Measurements from ENCODE around the gene CFAP20DC. TPM values are rescaled to one million over a fixed set of nuclear protein-coding genes. Genes with fewer than 3 reads are reported as not detected.

CFAP20DC gene
- total and polyA plus RNA-seq, 2 of the 4 experiments (the other 2 are of a cell fraction), result 1.2 to 1.6 TPM

DNA sequence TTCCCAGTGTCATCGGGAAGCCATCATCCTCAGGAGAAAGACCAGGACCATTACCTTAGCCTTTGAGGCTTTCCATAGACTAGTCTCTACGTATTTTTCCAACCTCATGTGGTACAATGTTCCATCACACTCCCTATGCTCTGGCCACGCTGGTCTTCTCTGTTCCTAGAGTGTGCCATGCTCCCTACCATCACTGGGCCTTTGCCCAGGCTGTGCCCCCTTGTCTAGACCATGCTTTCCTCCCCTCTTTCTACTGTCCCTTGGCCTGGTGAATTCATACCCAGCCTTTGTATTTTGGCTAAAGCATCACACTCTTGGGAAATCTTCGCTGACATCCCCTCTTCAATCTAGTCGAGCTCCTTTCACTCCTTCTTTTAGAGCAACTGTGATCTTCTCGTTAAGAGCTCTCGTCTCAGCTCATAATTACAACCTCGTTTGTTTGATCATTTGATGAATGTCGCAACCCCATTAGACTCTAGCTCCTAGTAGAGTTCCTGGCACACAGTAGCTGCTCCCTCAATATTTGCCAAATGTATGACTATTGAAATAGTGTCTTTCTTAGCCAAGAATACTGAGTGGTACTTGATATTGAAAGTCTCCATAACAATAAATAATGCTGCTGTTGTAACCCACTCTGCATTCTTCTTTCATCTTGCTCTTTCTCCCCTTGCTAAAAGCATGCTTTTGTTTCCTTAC lies 283.1 kb downstream of the CFAP20DC start:
- Histone ChIP-seq H2AK5ac (ENCODE audit: low read depth, low read length) (no peak overlapping the region), H3K9ac (ENCODE audit: low read depth, low read length) (no peak overlapping the region), H3K56ac (ENCODE audit: extremely low read depth, insufficient read depth, low read length) (no peak overlapping the region), H3K9me1 (ENCODE audit: insufficient read depth, low read length) (no peaks in the 10 kb centered on the region), H3K27me3 (ENCODE audit: control insufficient read depth, insufficient read depth, low read length) (no peaks in the 10 kb centered on the region), H3K4me2 (ENCODE audit: low read depth, low read length) (no peak overlapping the region), H3K14ac (replicated peaks; ENCODE audit: low read depth, low read length) (no peak overlapping the region), H3K27ac (ENCODE audit: insufficient read depth, low read length) (no peak overlapping the region), H4K91ac (ENCODE audit: insufficient read depth, low read depth, low read length) (no peak overlapping the region), H2AFZ (replicated peaks; ENCODE audit: low read length, poor library complexity) (no peak overlapping the region), H3K18ac (ENCODE audit: low read depth, low read length) (no peak overlapping the region), H2BK20ac (ENCODE audit: low read depth, low read length) (no peak overlapping the region), H2BK120ac (ENCODE audit: low read depth, low read length) (no peak overlapping the region), H4K5ac (ENCODE audit: low read depth, low read length) (no peak overlapping the region), H2AK9ac (replicated peaks; ENCODE audit: low read depth, low read length, poor library complexity) (no peak overlapping the region), H2BK15ac (ENCODE audit: low read depth, low read length) (no peak overlapping the region), H4K8ac (ENCODE audit: low read depth in 2 of 2, low read length in 2 of 2) (no peak overlapping the region), H4K20me1 (ENCODE audit: insufficient read depth, low read length) (no peaks in the 10 kb centered on the region), H3K4me1 (ENCODE audit: control insufficient read depth, insufficient read depth, low read length) (no peaks in the 10 kb centered on the region), H3K9me3 (ENCODE audit: control insufficient read depth, insufficient read depth, low read length) (0 out of 2 replicates have a peak, but pooled peaks cover 2% of the 10 kb centered on the region), H2BK5ac (ENCODE audit: low read depth, low read length, poor library complexity, severe bottlenecking) (no peak overlapping the region), H3K4me3 (ENCODE audit: insufficient read depth, low read depth, low read length) (no peak overlapping the region), H3K4ac (ENCODE audit: low read depth, low read length) (no peak overlapping the region), H3K79me1 (ENCODE audit: low read depth in 1 of 2, low read length in 2 of 2) (no peaks in the 10 kb centered on the region), H3K23ac (ENCODE audit: low read depth, low read length) (no peak overlapping the region), H3K36me3 (ENCODE audit: control insufficient read depth, insufficient read depth, low read length) (no peaks in the 10 kb centered on the region)
- dilution Hi-C loops (cut with HindIII; ENCODE audit: low sequenced_read_pairs, unreplicated experiment) (no loop called here), intact Hi-C loops (cut with micrococcal nuclease) (no loop called here), in situ Hi-C loops (cut with MboI; ENCODE audit: low sequenced_read_pairs) (no loop called here)
- ATAC-seq (ENCODE audit: low read depth) (no peak), DNase-seq (no peak)
- no TSS peak for BruUV-seq (replicated peaks)
- WGBS, 2 experiments (ENCODE audit: extremely low coverage in 2 of 2, insufficient read length in 1 of 2), result 30% methylated on average over 5 of the region's 9 CpGs; no CpG with 5 or more reads in 1 of the 2 experiments
- TF ChIP-seq, protein P1, sequence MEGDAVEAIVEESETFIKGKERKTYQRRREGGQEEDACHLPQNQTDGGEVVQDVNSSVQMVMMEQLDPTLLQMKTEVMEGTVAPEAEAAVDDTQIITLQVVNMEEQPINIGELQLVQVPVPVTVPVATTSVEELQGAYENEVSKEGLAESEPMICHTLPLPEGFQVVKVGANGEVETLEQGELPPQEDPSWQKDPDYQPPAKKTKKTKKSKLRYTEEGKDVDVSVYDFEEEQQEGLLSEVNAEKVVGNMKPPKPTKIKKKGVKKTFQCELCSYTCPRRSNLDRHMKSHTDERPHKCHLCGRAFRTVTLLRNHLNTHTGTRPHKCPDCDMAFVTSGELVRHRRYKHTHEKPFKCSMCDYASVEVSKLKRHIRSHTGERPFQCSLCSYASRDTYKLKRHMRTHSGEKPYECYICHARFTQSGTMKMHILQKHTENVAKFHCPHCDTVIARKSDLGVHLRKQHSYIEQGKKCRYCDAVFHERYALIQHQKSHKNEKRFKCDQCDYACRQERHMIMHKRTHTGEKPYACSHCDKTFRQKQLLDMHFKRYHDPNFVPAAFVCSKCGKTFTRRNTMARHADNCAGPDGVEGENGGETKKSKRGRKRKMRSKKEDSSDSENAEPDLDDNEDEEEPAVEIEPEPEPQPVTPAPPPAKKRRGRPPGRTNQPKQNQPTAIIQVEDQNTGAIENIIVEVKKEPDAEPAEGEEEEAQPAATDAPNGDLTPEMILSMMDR (conservative IDR thresholded peaks at IDR 0.05; ENCODE audit: low read depth, low read length), result no peak
- TF ChIP-seq MXI1 (IDR thresholded peaks at IDR 0.05; ENCODE audit: borderline replicate concordance, low read depth, low read length) (no peak), SMC3 (IDR thresholded peaks at IDR 0.05; ENCODE audit: low read depth, low read length) (no peak), CEBPB (IDR thresholded peaks at IDR 0.05; ENCODE audit: low read depth, low read length) (no peak), FOS (IDR thresholded peaks at IDR 0.05; ENCODE audit: low read depth, low read length) (no peak), MAFK (IDR thresholded peaks at IDR 0.05; ENCODE audit: low read depth, low read length) (no peak), NFE2L2 (IDR thresholded peaks at IDR 0.05; ENCODE audit: low read depth, low read length) (no peak), MAZ (IDR thresholded peaks at IDR 0.05; ENCODE audit: borderline replicate concordance, low read depth, low read length) (no peak), RFX5 (IDR thresholded peaks at IDR 0.05; ENCODE audit: low read depth, low read length) (no peak), RAD21 (IDR thresholded peaks at IDR 0.05; ENCODE audit: low read length) (no peak), POLR2A (IDR thresholded peaks at IDR 0.05; ENCODE audit: low read depth, low read length) (no peak), BHLHE40 (IDR thresholded peaks at IDR 0.05; ENCODE audit: low read depth, low read length) (no peak), CHD1 (IDR thresholded peaks at IDR 0.05; ENCODE audit: low read depth, low read length) (no peak), RCOR1 (IDR thresholded peaks at IDR 0.05; ENCODE audit: insufficient replicate concordance, low read length) (no peak)
- TF ChIP-seq, protein P2, sequence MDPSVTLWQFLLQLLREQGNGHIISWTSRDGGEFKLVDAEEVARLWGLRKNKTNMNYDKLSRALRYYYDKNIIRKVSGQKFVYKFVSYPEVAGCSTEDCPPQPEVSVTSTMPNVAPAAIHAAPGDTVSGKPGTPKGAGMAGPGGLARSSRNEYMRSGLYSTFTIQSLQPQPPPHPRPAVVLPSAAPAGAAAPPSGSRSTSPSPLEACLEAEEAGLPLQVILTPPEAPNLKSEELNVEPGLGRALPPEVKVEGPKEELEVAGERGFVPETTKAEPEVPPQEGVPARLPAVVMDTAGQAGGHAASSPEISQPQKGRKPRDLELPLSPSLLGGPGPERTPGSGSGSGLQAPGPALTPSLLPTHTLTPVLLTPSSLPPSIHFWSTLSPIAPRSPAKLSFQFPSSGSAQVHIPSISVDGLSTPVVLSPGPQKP (IDR thresholded peaks at IDR 0.05; ENCODE audit: borderline replicate concordance, low read depth, low read length), result no peak
- CTCF ChIA-PET, result no interaction called here
- POLR2A ChIA-PET (ENCODE audit: unreplicated experiment), result no interaction called here
